GM18951 (cell line): ENCODE data around the gene LRRFIP2.
"Not testable (repeated sequence)": the region's sequence is repeated elsewhere in the genome, so short reads cannot be mapped to it uniquely, and the experiment has no call there.

Source experiments
- POLR2A ChIP-seq: IDR thresholded peaks from 4 replicates; pipeline ENCODE4 v1.6.1; 2011; ENCODE audit warnings: mild to moderate bottlenecking; ENCODE audit not compliant: insufficient read length, insufficient read depth; ENCODE audit errors: extremely low read depth
- in situ Hi-C: fragments of 300-500 bp; cut with MboI; formaldehyde crosslinking; loops from one replicate; pipeline ENCODE4 v1.12.0; 2022; ENCODE audit warnings: low sequenced_read_pairs, mixed read lengths, inconsistent platforms; ENCODE audit not compliant: unreplicated experiment

Gene LRRFIP2

GRCh38 chr3:37087870-37088269 lies 86.5 kb downstream of the LRRFIP2 start:
- TF ChIP-seq POLR2A: no peak
- in situ Hi-C loops: no loop called here

GRCh38 chr3:37086918-37087317 lies 87.5 kb downstream of the LRRFIP2 start:
- in situ Hi-C loops: no loop called here
- no peak for TF ChIP-seq POLR2A

GRCh38 chr3:37082317-37082716 lies 92.1 kb downstream of the LRRFIP2 start:
- TF ChIP-seq POLR2A: no peak
- in situ Hi-C loops: no loop called here

- TF ChIP-seq POLR2A: no peak
- in situ Hi-C loops: no loop called here
Measured at GRCh38 chr3:37075955-37076354, 98.4 kb downstream of the LRRFIP2 start.

GRCh38 chr3:37074178-37074577 lies 100.2 kb downstream of the LRRFIP2 start:
- in situ Hi-C loops: no loop called here
- no peak for TF ChIP-seq POLR2A

- TF ChIP-seq POLR2A: no peak
- in situ Hi-C loops: no loop called here
Measured at GRCh38 chr3:37072892-37073291, 101.5 kb downstream of the LRRFIP2 start.

GRCh38 chr3:37071921-37072320 lies 102.5 kb downstream of the LRRFIP2 start:
- in situ Hi-C loops: no loop called here
- TF ChIP-seq POLR2A: no peak

GRCh38 chr3:37068031-37068430 lies 106.4 kb downstream of the LRRFIP2 start:
- no peak for TF ChIP-seq POLR2A
- in situ Hi-C loops: no loop called here

- no peak for TF ChIP-seq POLR2A
- in situ Hi-C loops: no loop called here
Measured at GRCh38 chr3:37067577-37067976, 106.8 kb downstream of the LRRFIP2 start.

- TF ChIP-seq POLR2A: no peak
- in situ Hi-C loops: no loop called here
Measured at GRCh38 chr3:37064747-37065146, 109.6 kb downstream of the LRRFIP2 start.

GRCh38 chr3:37058117-37058516 lies 116.3 kb downstream of the LRRFIP2 start:
- in situ Hi-C loops: no loop called here
- no peak for TF ChIP-seq POLR2A

- TF ChIP-seq POLR2A: no peak
- in situ Hi-C loops: no loop called here
Measured at GRCh38 chr3:37056826-37057225, 117.6 kb downstream of the LRRFIP2 start.

GRCh38 chr3:37055077-37055476 lies 119.3 kb downstream of the LRRFIP2 start:
- in situ Hi-C loops: not testable (repeated sequence)

GRCh38 chr3:37054370-37054769 lies 120.0 kb downstream of the LRRFIP2 start:
- TF ChIP-seq POLR2A: no peak
- in situ Hi-C loops: no loop called here

GRCh38 chr3:37053753-37054152 lies 120.6 kb downstream of the LRRFIP2 start:
- in situ Hi-C loops: no loop called here
- TF ChIP-seq POLR2A: no peak
